GM12872 (cell line): ENCODE results near the gene ZNF324B.

ENCODE experiments used
- TF ChIP-seq, protein P1 (sequence below): IDR thresholded peaks from 3 replicates; pipeline ENCODE4 v1.5.1; 2011; ENCODE audit warnings: low read depth, mild to moderate bottlenecking, low read length, moderate library complexity; ENCODE audit not compliant: insufficient read depth

The ZNF324B gene

DNA sequence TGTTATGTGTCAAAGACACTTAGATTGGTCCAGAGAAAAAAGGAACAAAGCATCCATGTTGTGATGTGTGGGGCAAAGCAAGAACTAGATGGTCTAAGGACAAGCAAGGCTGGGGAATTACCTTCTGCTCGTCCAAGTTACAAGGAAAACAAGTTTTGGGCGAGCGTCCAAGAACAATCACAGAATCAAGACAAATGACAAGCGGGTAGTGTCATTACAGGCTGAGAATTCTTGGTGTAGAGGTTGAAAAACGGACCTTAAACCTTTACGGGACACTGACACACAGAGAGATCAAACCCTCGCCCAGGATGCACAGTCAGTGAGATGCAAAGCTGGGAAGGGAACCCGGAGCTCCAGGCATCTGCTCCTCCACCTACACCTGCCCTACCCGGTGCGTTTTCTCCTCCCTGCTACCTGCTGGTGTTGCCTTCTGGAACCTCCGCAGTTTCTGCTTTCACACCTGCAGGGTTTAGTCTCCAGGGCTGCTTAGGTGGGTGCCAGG is 515 bp upstream of the ZNF324B start:
- TF ChIP-seq, protein P1, sequence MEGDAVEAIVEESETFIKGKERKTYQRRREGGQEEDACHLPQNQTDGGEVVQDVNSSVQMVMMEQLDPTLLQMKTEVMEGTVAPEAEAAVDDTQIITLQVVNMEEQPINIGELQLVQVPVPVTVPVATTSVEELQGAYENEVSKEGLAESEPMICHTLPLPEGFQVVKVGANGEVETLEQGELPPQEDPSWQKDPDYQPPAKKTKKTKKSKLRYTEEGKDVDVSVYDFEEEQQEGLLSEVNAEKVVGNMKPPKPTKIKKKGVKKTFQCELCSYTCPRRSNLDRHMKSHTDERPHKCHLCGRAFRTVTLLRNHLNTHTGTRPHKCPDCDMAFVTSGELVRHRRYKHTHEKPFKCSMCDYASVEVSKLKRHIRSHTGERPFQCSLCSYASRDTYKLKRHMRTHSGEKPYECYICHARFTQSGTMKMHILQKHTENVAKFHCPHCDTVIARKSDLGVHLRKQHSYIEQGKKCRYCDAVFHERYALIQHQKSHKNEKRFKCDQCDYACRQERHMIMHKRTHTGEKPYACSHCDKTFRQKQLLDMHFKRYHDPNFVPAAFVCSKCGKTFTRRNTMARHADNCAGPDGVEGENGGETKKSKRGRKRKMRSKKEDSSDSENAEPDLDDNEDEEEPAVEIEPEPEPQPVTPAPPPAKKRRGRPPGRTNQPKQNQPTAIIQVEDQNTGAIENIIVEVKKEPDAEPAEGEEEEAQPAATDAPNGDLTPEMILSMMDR = no peak

DNA sequence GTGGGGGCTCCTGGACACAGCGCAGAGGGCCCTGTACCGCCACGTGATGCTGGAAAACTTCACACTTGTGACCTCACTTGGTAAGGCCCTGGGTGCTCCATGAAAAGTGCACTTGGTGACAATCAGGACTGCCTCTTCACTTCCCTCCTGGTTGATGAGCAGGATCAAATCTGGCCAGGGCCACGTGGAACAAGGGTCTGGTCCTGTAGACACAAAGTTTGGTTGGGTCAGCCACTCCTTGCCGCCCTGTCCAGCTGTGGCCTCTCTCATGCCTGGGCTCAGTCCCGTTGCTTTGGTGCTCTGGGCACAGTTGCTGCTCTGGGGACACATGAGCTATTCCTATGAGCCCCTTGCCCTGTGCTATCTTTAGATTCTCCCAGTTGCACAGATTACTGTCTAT is 2.3 kb downstream of the ZNF324B start:
- TF ChIP-seq, protein P1 = no peak

DNA sequence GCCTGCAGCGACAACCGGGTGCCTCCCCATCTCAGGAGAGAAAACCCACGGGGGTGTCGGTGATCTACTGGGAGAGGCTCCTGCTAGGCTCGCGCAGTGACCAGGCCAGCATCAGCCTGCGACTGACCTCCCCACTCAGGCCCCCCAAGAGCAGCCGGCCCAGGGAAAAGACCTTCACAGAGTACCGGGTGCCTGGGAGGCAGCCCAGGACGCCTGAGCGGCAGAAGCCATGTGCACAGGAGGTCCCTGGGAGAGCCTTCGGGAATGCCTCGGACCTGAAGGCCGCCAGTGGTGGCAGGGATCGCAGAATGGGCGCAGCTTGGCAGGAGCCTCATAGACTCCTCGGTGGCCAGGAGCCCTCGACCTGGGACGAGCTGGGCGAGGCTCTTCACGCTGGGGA is 3.9 kb downstream of the ZNF324B start:
- TF ChIP-seq, protein P1 = no peak

DNA sequence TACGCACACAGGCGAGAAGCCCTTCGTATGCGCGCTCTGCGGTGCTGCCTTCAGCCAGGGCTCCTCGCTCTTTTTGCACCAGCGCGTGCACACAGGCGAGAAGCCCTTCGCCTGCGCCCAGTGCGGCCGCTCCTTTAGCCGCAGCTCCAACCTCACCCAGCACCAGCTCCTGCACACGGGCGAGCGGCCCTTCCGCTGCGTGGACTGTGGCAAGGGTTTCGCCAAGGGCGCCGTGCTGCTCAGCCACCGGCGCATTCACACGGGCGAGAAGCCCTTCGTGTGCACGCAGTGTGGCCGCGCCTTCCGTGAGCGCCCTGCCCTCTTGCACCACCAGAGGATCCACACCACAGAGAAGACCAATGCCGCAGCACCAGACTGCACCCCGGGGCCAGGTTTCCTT is 4.7 kb downstream of the ZNF324B start:
- TF ChIP-seq, protein P1 = no peak

DNA sequence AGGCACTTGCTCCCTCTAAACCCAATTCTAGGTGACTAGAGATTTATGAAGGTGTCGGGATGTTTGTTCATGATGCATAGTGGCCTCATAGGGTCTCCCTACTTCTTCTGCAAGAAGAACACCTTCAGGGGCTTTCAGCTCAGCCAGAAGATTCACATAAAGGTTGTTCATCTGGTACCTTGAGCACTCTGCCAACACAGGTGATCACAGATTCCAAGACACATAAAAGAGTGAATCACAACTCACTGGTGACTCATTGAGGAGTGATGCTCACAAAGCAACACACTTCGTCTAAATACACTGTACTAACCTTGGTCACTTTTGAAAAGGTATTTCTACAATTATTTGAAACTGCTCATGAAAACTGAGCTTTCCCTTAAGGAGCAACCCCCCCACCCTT is 8.6 kb downstream of the ZNF324B start:
- TF ChIP-seq, protein P1 = no peak

DNA sequence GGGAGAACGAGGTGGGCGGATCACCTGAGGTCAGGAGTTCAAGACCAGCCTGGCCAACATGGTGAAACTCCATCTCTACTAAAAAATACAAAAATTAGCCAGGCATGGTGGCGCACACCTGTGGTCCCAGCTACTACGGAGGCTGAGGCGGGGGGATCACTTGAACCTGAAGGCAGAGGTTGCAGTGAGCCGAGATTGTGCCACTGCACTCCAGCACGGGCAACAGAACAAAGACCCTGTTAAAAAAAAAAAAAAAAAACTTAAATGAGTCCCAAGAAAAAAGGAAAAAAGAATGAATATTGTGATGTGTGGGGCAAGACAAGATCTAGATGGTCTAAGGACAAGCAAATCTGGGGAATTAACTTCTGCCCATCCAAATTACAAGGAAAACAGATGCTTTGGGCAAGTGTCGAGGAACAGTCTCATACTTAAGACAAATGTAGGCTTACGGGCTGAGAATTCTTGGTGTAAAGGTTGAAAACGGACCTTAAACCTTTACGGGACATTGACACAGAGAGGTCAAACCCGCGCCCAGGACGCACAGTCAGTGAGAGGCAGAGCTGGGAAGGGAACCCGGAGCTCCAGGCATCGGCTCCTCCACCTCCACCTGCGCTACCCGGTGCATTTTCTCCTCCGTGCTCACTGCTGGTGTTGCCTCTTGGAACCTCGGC is 14.8 kb downstream of the ZNF324B start:
- TF ChIP-seq, protein P1 = no peak

DNA sequence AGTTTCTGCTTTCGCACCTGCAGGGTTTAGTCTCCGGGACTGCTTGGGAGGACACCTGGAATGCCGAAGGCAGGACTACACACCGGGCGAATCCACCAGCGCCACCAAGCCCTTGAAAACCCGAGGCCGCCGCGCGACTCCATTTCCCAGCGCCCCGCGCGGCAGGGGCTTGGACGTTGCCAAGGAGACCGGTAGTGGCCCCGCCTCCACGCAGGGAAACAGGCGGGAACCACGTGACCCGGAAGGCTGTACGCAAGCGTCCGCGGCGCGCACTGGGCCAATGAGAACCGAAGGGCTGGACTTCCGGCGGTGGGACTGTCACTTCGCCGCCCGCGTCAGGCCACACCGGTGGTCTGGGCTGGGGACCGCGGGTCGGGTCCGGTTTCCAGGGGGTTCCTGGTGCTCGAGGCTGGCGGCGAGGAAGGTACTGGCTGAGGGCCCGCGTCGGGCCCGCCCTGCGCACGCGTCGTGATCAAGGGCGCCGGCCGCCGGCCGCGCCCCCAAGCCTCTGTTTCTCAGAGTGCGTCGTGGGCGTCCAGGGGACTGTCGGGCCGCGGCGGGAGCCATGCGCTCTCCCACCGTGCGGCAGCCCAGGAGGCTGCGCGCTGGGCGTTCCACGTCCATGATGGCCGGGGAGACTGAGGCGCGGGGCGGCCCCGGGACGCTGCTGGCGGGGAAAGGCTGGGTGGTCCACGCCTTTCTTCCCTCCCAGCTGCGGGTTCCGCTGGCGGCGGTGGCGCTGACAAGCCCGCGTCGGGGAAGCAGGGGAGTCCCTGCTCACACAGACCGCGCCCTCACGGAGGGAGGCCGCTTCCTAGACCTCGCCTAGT is 15.6 kb downstream of the ZNF324B start, which contains the start of gene ZNF324:
Gene ZNF324 (plus strand): TSS at position 321 of the 830 bp plus-strand sequence. CDS start 2,106 bp downstream, outside the sequence.
- TF ChIP-seq, protein P1 = no peak
